Jurkat, Clone E6-1 (cell line): ENCODE results near the gene SCLY.

Source experiments
- DNase-seq: peaks from one replicate; pipeline ENCODE4 v3.0.0-alpha.2; 2011; ENCODE audit warnings: low read depth, low spot score
- H3K4me3 ChIP-seq: 2 replicates; pipeline ENCODE4 v1.5.1; 2011; ENCODE audit warnings: mild to moderate bottlenecking, low read length, control low read depth, moderate library complexity

Gene SCLY

GRCh38 chr2:238120463-238121298 lies 59.9 kb downstream of the SCLY start:
- no peak for DNase-seq
- no peak overlapping the region for H3K4me3 ChIP-seq

- H3K4me3 ChIP-seq, result no peak overlapping the region
- DNase-seq, result no peak
Observed at GRCh38 chr2:238121511-238122286, 60.9 kb downstream of the SCLY start.

DNA sequence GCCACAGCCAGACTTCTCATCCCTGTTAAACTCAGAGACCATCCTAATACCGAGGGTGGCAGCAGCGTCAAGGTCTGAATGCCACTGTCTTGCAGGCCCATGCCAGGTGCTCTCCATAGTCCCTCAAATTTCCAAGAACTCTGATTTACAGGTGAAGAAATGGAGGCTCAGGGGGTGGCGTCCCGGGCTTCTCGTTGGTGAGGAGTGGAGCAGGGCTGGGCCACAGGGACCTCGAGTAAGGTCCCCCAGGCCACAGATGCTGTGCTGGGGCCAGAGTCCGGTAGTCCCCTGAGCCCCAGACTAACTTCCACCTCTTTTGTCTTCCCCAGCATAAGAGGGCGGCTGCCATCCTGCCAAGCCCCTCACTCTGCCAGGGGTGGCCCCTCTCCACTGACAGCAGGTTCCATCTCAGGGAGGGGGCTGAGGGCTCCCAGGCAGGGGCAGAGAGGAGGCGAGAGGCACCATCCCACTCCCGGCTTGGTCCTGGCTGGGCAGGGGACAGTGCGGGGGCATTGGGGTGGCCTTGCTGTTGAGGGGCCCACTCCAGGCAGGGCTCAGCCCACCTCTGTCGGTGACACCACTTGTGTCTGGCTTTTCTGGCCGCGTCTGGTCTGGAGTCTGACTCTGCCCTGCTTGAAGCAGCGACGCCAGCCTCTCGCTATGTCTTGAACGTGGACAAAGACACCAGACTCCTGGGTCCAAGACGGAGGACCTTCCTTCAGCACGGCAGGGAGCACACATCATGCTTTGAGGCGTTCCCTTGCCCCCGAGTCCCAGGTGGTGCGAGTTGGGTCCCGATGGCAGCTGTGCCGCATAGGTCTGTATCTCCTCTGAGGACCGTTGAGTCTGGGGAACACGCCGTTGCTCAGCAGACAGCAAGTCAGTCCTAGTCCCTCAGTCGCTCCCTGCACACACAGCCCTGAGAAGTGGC lies 61.8 kb downstream of the SCLY start:
- no peak for DNase-seq
- no peak overlapping the region for H3K4me3 ChIP-seq

GRCh38 chr2:238123218-238123971 lies 62.6 kb downstream of the SCLY start:
- H3K4me3 ChIP-seq, result no peak overlapping the region
- DNase-seq, result no peak

DNA sequence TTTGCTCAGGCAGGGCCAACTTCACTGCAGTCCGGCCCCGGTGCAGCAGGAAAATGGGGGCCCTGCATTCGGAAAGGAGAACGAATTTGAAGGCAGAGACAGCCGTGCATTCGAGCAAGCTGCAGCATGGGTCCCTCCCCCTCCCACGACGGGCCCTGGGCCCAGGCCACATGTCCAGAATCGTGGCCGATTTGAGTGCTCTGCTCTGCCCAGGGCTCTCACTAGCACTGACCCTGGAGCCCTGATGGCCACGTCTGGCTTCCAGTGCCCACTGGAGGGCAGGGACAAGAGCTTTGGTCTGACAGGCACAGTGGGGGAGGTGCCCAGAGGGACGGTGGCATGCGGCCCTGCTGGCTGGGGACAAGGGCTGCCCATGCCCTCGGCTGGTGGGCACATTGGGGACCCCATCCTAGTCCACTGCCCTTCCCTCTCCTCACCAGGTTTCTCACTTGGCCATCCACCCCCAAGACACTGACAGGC lies 63.2 kb downstream of the SCLY start:
- H3K4me3 ChIP-seq, result no peak overlapping the region
- no peak for DNase-seq

DNA sequence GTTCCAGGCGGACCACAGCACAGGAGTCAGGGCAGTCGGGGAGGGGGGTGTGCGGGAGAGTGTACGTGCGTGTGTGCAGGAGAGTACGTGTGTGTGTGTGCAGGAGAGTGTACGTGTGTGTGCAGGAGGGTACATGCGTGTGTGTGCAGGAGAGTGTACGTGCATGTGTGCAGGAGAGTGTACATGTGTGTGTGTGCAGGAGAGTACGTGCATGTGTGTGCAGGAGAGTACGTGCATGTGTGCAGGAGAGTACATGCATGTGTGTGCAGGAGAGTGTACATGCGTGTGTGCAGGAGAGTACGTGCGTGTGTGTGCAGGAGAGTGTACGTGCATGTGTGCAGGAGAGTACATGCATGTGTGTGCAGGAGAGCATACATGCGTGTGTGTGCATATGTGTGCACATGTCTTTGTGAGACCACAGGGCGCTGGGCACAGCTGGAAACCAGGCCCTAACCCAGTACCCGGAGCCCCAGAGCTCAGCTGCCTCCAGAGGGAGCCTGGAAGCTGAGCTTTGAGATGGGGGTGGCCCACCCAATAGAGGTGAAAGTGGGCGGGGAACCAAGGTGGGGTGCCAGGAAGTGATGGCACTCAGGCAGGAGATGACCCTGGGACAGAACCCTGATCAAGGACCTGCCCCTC lies 63.8 kb downstream of the SCLY start:
- no peak overlapping the region for H3K4me3 ChIP-seq
- DNase-seq, result no peak

- H3K4me3 ChIP-seq, result no peak overlapping the region
- DNase-seq, result no peak
Observed at GRCh38 chr2:238125127-238125885, 64.5 kb downstream of the SCLY start.

GRCh38 chr2:238126338-238126737 lies 65.5 kb downstream of the SCLY start:
- H3K4me3 ChIP-seq, result no peak overlapping the region
- no peak for DNase-seq

GRCh38 chr2:238126775-238127164 lies 66.0 kb downstream of the SCLY start:
- DNase-seq, result no peak
- H3K4me3 ChIP-seq, result no peak overlapping the region

DNA sequence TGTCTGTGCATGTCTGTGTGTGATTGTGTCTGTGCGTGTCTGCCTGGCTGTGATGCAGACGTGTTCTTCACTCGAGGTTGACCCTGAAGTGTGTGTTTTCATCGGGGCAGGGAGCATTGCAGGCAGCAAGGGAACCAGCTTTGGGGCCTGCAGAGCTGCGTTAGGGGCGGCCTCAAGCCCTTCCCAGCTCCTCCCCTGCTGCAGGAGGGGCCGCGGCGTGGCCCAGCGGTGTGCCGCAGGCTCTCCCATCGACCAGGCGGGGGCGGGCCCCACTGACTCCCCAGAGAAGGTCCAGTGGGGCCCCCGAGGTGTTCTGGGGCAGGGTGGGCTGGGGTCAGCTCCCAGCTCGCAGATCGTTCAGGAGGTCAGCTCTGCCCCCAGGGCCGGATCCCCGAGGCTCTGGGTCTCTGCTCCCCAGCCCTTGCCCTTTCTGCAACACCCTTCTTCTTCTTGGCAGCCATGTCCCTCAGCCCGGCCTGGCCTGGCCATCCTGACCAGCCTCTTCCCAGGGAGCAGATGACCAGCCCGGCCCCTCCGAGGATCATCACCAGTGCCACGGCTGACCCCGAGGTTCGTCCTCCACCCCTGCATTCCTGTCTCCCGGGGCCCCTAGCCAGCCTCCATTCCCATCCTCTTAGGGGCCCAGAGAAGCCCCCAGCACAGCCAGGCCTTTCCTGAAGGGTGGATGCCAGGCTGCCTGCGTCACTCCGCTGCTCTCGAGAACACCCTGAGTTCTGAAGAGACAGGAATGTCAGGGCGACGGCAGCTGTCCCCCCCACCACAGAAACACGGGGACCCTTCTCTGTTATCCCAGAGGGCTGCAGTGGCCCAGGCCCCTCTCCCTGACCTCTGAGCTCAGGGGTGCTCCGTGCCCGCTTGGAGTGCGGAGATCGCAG lies 66.6 kb downstream of the SCLY start:
- no peak overlapping the region for H3K4me3 ChIP-seq
- no peak for DNase-seq

GRCh38 chr2:238128061-238128440 lies 67.2 kb downstream of the SCLY start:
- no peak for DNase-seq
- no peak overlapping the region for H3K4me3 ChIP-seq

DNA sequence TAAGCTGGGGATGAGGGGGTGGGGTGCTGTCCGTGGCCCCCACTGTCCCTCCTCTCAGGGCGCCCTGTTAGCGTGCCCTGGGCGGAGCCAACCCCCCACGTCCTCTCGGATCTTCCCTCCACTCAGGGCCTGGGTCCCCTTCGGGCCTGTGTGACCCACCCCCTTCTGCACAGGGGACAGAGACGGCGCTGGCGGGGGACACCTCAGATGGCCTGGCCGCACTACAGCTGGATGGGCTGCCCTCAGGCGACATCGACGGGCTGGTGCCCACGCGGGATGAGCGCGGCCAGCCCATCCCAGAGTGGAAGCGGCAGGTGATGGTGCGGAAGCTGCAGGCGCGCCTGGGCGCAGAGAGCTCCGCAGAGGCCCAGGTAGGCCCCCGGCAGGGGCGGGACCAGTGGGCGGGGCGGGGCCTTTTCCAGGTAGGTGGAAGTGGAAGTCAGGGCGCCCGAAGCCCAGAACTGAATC lies 67.8 kb downstream of the SCLY start:
- no peak overlapping the region for H3K4me3 ChIP-seq
- no peak for DNase-seq

DNA sequence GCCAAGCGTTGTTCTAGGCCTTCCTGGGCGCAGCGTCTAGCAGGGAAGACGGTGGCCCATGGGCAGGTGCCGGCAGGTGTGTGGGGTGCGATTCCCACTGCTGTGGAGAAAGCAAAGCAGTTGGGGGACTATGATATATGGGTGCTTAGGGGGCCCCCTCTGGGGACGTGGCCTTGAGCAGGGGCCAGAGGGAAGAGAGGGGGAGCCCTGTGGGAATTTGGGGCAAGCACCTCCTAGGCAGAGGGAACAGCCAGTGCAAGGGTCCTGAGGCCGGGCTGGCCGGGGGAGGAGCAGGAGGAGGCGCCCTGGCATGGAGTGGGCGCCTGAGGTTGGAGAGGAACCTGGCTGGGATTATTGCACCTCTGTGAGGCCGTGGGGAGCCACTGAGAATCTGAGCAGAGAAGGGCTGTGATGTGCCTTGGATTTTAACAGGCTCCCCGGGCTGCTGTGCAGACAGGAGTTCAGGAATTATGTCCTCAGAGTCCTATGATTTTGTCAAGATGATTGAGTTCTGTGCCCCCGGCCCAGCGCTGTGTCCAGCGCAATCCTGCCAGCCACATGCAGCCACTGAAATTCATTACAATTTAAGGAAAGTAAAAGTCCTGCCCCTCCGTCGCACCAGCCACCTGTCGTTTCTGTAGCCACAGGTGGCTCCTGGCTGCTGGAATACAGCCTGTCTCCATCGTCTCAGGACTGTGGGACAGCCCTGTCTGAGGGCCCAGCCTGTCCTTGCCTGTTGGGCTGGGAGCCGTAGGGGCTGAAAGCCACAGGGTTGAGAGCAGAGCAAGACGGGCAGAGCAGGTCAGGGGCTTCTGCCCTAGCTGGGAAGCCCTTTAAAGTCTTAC lies 68.6 kb downstream of the SCLY start:
- no peak overlapping the region for H3K4me3 ChIP-seq
- DNase-seq, result no peak

DNA sequence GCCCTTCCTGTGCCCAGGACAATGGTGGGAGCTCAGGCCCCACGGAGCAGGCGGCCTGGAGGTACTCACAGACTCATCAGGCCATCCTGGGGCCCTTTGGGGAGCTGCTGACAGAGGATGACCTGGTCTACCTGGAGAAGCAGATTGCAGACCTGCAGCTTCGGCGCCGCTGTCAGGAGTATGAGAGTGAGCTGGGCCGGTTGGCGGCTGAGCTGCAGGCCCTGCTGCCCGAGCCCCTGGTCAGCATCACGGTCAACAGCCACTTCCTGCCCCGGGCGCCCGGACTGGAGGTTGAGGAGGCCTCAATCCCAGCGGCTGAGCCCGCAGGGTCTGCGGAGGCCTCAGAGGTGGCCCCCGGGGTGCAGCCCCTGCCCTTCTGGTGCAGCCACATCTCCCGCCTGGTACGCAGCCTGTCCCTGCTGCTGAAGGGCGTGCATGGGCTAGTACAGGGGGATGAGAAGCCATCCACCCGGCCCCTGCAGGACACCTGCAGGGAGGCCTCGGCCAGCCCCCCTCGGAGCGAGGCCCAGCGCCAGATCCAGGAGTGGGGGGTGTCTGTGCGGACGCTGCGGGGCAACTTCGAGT lies 69.4 kb downstream of the SCLY start:
- H3K4me3 ChIP-seq, result no peak overlapping the region
- no peak for DNase-seq
